ENCODE measurements around the gene NAIP.
"Not testable (repeated sequence)": the region's sequence is repeated elsewhere in the genome, so short reads cannot be mapped to it uniquely, and the experiment has no call there.

Gene NAIP, protein sequence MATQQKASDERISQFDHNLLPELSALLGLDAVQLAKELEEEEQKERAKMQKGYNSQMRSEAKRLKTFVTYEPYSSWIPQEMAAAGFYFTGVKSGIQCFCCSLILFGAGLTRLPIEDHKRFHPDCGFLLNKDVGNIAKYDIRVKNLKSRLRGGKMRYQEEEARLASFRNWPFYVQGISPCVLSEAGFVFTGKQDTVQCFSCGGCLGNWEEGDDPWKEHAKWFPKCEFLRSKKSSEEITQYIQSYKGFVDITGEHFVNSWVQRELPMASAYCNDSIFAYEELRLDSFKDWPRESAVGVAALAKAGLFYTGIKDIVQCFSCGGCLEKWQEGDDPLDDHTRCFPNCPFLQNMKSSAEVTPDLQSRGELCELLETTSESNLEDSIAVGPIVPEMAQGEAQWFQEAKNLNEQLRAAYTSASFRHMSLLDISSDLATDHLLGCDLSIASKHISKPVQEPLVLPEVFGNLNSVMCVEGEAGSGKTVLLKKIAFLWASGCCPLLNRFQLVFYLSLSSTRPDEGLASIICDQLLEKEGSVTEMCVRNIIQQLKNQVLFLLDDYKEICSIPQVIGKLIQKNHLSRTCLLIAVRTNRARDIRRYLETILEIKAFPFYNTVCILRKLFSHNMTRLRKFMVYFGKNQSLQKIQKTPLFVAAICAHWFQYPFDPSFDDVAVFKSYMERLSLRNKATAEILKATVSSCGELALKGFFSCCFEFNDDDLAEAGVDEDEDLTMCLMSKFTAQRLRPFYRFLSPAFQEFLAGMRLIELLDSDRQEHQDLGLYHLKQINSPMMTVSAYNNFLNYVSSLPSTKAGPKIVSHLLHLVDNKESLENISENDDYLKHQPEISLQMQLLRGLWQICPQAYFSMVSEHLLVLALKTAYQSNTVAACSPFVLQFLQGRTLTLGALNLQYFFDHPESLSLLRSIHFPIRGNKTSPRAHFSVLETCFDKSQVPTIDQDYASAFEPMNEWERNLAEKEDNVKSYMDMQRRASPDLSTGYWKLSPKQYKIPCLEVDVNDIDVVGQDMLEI (N-terminal part only)

DNA sequence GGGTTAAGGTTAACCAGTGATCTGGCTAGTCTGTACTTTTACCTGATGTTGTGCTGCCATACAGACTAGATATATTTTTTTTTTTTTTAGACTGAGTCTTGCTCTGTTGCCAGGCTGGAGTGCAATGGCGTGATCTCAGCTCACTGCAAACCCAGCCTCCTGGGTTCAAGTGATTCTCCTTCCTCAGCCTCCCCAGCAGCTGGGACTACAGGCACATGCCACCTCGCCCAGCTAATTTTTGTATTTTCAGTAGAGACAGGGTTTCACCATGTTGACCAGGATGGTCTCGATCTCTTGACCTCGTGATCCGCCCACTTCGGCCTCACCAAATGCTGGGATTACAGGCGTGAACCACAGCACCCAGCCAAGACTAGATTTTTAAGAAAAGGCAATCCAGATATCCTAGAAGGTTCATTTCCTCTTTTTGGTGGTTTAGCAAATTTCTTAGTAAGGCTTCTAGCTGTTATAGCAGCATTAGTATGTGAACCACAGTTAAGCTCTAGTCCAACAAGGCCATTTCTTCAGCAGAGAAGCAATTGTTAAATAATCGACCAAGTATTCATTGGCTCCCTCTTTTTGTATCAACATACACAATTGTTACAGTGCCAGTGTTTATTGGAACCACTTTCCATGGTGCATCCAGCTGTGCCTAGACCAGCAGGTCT, at the start of gene NAIP:
Gene NAIP, minus strand, starts transcription at position 51 of the 665 bp plus-strand sequence. CDS start 12,424 bp downstream, outside the sequence.
- not testable (repeated sequence) for H3K27ac ChIP-seq

- H3K27ac ChIP-seq = not testable (repeated sequence)
These were observed 42.3 kb upstream of the NAIP start, which contains the start of gene GTF2H2 for GRCh38 chr5:71067262-71067928. GTF2H2 (minus strand) TSS chr5:71067676; CDS start chr5:71062763, 4,913 bp downstream.

DNA sequence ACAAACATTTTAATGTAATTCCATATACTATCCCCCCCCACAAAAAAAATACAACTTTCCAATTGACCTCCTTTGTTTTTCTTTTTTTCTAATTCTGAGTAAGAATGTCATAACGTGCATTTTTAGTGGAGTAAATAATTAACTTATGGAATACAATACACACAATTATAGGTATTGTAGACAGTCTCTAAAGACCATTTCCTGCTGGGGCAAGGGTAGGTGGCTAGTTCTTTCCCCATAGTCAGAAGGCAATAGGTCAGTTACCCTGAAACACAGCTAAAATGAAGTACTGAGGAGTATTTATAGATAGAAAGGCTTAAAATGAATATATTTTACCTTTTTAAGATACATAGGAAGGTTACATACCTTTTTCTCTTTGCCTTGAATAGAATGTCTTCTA, 36.2 kb upstream of the NAIP start:
- H3K27ac ChIP-seq = not testable (repeated sequence)

GRCh38 chr5:71059426-71059825, 34.3 kb upstream of the NAIP start:
- H3K27ac ChIP-seq = not testable (repeated sequence)

GRCh38 chr5:71044808-71045207, 19.7 kb upstream of the NAIP start:
- not testable (repeated sequence) for H3K27ac ChIP-seq

DNA sequence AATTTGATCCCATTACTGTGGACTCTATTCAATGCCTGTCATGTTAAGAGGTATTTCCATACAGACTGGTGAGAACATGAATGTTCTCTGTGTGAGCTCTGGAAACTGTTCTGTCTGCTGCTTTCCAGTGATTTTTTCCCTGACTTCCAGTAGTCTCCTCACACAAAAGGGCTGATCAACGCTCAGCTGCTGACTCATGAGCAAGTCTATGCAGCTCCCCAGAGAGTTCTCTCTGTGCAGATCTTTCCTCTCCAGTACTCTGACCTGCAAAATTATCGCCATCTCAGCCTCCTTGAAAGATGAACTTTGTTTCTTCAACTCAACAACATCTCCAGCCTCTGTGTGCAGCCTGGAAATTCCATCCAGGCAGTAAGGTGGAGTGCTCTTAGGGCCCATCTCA, 19.0 kb upstream of the NAIP start:
- not testable (repeated sequence) for H3K27ac ChIP-seq

- not testable (repeated sequence) for H3K27ac ChIP-seq
These were observed 6.1 kb upstream of the NAIP start for GRCh38 chr5:71031046-71031776.

- H3K27ac ChIP-seq = not testable (repeated sequence)
These were observed 4.5 kb downstream of the NAIP start for GRCh38 chr5:71020643-71021042.

DNA sequence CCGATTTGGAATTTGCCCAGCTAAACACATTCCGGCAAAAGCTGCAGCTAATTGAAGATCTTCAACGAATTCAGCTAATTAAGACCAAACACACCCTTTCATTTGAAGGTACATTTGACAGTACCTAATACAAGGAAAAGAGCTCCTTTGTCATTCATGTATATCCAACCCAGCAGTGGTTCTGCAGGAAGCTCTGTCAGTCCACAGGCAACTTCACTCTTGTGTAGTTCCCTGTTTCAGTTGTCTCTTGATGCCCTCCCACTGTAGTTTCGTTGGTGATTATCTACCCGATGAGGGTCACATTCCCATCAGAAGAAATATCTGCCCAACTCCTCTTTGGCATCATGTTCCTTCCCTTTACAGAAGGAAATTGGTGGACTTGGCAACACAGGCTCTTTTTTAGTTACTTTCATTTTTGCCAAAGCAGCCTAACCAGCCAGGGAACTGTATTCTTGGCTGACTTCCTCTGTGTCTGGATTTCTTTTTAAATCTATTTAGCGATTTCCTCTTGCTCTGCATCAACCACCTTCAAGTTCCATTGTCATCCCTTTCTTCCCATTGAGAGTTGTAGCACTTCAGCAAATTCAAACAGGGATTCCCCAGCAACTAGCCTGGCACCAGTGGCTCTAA, 6.6 kb downstream of the NAIP start:
- H3K27ac ChIP-seq = not testable (repeated sequence)

DNA sequence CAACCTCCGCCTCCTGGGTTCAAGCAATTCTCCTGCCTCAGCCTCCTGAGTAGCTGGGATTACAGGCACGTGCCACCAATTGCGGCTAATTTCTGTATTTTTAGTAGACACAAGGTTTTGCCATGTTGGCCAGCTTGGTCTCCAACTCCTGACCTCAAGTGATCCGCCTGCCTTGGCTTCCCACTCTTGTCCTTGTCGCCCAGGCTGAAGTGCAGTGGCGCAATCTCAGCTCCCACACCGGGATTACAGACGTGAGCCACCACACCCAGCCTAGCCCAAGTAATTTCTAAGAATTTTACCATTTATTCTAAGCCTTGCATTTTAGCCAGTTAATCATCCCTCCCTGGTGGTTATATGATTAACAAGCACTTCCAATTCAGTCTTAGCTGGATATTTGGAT, 11.0 kb downstream of the NAIP start:
- no peak overlapping the region for H3K27ac ChIP-seq
- no peak for TF ChIP-seq ZFX (IDR thresholded peaks at IDR 0.05; ENCODE audit: borderline replicate concordance)
- TF ChIP-seq, protein P1, sequence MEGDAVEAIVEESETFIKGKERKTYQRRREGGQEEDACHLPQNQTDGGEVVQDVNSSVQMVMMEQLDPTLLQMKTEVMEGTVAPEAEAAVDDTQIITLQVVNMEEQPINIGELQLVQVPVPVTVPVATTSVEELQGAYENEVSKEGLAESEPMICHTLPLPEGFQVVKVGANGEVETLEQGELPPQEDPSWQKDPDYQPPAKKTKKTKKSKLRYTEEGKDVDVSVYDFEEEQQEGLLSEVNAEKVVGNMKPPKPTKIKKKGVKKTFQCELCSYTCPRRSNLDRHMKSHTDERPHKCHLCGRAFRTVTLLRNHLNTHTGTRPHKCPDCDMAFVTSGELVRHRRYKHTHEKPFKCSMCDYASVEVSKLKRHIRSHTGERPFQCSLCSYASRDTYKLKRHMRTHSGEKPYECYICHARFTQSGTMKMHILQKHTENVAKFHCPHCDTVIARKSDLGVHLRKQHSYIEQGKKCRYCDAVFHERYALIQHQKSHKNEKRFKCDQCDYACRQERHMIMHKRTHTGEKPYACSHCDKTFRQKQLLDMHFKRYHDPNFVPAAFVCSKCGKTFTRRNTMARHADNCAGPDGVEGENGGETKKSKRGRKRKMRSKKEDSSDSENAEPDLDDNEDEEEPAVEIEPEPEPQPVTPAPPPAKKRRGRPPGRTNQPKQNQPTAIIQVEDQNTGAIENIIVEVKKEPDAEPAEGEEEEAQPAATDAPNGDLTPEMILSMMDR (IDR thresholded peaks at IDR 0.05) = no peak

DNA sequence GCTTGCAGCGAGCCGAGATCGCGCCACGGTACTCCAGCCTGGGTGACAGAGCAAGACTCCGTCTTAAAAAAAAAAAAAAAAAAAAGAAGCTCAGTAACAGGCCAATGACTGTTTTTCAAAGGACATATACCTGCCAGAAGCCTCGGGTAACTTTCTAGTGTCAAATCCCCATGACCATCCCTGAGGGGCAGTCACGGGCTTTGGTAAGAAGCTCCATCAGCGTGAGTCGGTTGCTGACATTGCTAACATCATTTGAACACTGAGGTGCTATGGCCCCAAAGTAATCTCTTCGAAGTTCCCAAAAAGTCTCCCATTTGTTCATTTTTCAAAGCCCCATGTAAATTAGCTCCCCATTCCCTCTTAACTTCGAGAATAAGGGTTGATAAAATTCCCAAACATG, 11.6 kb downstream of the NAIP start:
- no peak for TF ChIP-seq ZFX (IDR thresholded peaks at IDR 0.05; ENCODE audit: borderline replicate concordance)
- TF ChIP-seq, protein P1 (IDR thresholded peaks at IDR 0.05) = no peak
- H3K27ac ChIP-seq = no peak overlapping the region

All from 22Rv1 (cell line).